Activated CD4-positive, alpha-beta T cell treated with anti-CD3 and anti-CD28 coated beads for 36 hours (primary cell): ENCODE data around the gene BACE1-AS. TPM values are rescaled to one million over a fixed set of nuclear protein-coding genes. Genes with fewer than 3 reads are reported as not detected.

Experiments
- ATAC-seq: fragments of 200-7000 bp; cut with Tn5 transposase; one replicate; pipeline ENCODE4 v1.10.0; 2021; ENCODE audit warnings: mild to moderate bottlenecking, moderate library complexity
- CTCF ChIA-PET: fragments of 350-600 bp; sonication (Branson Sonifier 250); formaldehyde crosslinking; loops from one replicate; lab custom pipeline; 2021; ENCODE audit warnings: antibody characterized with exemption; lab: Charles Lee
- POLR2A ChIA-PET: fragments of 350-600 bp; sonication (Branson Sonifier 250); formaldehyde crosslinking; loops from one replicate; lab custom pipeline; 2021; ENCODE audit warnings: antibody characterized with exemption, inconsistent platforms; lab: Charles Lee
- DNase-seq: peaks from one replicate; pipeline ENCODE4 v3.0.0-alpha.2; 2020
- H3K27ac Mint-ChIP-seq: one replicate; pipeline ENCODE4 v1.8.0; 2021; ENCODE audit warnings: mixed read lengths
- H3K27me3 Mint-ChIP-seq: one replicate; pipeline ENCODE4 v1.8.0; 2021; ENCODE audit warnings: mixed read lengths
- H3K36me3 Mint-ChIP-seq: one replicate; pipeline ENCODE4 v1.8.0; 2021; ENCODE audit warnings: low read depth, mixed read lengths
- H3K4me1 Mint-ChIP-seq: one replicate; pipeline ENCODE4 v1.8.0; 2021; ENCODE audit warnings: mixed read lengths
- H3K4me3 Mint-ChIP-seq: one replicate; pipeline ENCODE4 v1.8.0; 2021; ENCODE audit warnings: mild to moderate bottlenecking, moderate library complexity, mixed read lengths
- H3K9me3 Mint-ChIP-seq: one replicate; pipeline ENCODE4 v1.8.0; 2021; ENCODE audit warnings: low read depth, mixed read lengths
- intact Hi-C, 2 experiments: fragments of 100-400 bp; cut with DNase I in 1 of 2; cut with micrococcal nuclease in 1 of 2; formaldehyde crosslinking; loops; one replicate each; pipeline versions ENCODE4 v1.14.2 to v1.15.1; 2022 to 2024; cut with DNase I, micrococcal nuclease
- total RNA-seq, 2 experiments: library from RNA; stranded (reverse); gene quantifications; one replicate each; pipeline ENCODE4 v1.2.3, GENCODE V29; 2021

Gene BACE1-AS
- total RNA-seq, 2 experiments from 2014 or later, result 3.1 to 4.9 TPM

- Mint-ChIP-seq H3K27me3 (no peaks in the 10 kb centered on the region), H3K27ac (no peak overlapping the region), H3K4me1 (peaks cover under 1% of the 10 kb centered on the region), H3K9me3 (no peaks in the 10 kb centered on the region), H3K36me3 (no peaks in the 10 kb centered on the region), H3K4me3 (no peak overlapping the region)
- no peak for DNase-seq
- ATAC-seq, result no peak
- ChIA-PET POLR2A (interaction anchor here (0.5 kb wide), 1 partner anchor 1983 kb away, joined by 3 read pairs; no protein-coding TSS in a partner anchor), CTCF (interaction anchor here (1.2 kb wide), 1 partner anchor 8 kb away, joined by 4 read pairs; no protein-coding TSS in a partner anchor)
- intact Hi-C loops, result no loop called here
These were observed 4.4 kb downstream of the BACE1-AS start for GRCh38 chr11:117295438-117296137.

- no peak overlapping the region for H3K4me3 Mint-ChIP-seq
- intact Hi-C loops, result no loop called here
- H3K9me3 Mint-ChIP-seq, result no peaks in the 10 kb centered on the region
- ATAC-seq (no peak), DNase-seq (no peak)
- ChIA-PET POLR2A (no interaction called here), CTCF (interaction anchor here (1.2 kb wide), 1 partner anchor 9 kb away, joined by 4 read pairs; no protein-coding TSS in a partner anchor)
- H3K27ac Mint-ChIP-seq, result no peak overlapping the region
- H3K27me3 Mint-ChIP-seq, result no peaks in the 10 kb centered on the region
- H3K36me3 Mint-ChIP-seq, result no peaks in the 10 kb centered on the region
- H3K4me1 Mint-ChIP-seq, result peaks cover 4% of the 10 kb centered on the region
These were observed 5.7 kb downstream of the BACE1-AS start for GRCh38 chr11:117296881-117297280.

- H3K27me3 Mint-ChIP-seq, result no peaks in the 10 kb centered on the region
- H3K4me1 Mint-ChIP-seq, result peaks cover 4% of the 10 kb centered on the region
- ChIA-PET POLR2A (no interaction called here), CTCF (no interaction called here)
- no peaks in the 10 kb centered on the region for H3K36me3 Mint-ChIP-seq
- H3K27ac Mint-ChIP-seq, result no peak overlapping the region
- no peak overlapping the region for H3K4me3 Mint-ChIP-seq
- ATAC-seq (no peak), DNase-seq (no peak)
- intact Hi-C loops, result no loop called here
- no peaks in the 10 kb centered on the region for H3K9me3 Mint-ChIP-seq
These were observed 7.0 kb downstream of the BACE1-AS start for GRCh38 chr11:117298195-117298594.

GRCh38 chr11:117299351-117300282 lies 8.5 kb downstream of the BACE1-AS start:
- Mint-ChIP-seq H3K36me3 (no peaks in the 10 kb centered on the region), H3K27me3 (no peaks in the 10 kb centered on the region), H3K27ac (no peak overlapping the region), H3K4me3 (no peak overlapping the region), H3K9me3 (no peaks in the 10 kb centered on the region), H3K4me1 (peaks cover 4% of the 10 kb centered on the region)
- ATAC-seq (no peak), DNase-seq (no peak)
- ChIA-PET CTCF (no interaction called here), POLR2A (interaction anchor here (0.6 kb wide), 1 partner anchor 539 kb away, joined by 3 read pairs; no protein-coding TSS in a partner anchor)
- intact Hi-C loops, result no loop called here

GRCh38 chr11:117300283-117300663 lies 9.1 kb downstream of the BACE1-AS start:
- intact Hi-C loops, result no loop called here
- Mint-ChIP-seq H3K36me3 (no peaks in the 10 kb centered on the region), H3K27me3 (no peaks in the 10 kb centered on the region), H3K4me1 (peaks cover 4% of the 10 kb centered on the region), H3K9me3 (no peaks in the 10 kb centered on the region), H3K4me3 (no peak overlapping the region), H3K27ac (no peak overlapping the region)
- ATAC-seq, result no peak
- DNase-seq, result no peak
- POLR2A ChIA-PET, result interaction anchor here (0.6 kb wide), 1 partner anchor 540 kb away, joined by 3 read pairs; no protein-coding TSS in a partner anchor
- CTCF ChIA-PET, result no interaction called here

- Mint-ChIP-seq H3K4me1 (peaks cover 4% of the 10 kb centered on the region), H3K9me3 (no peaks in the 10 kb centered on the region), H3K4me3 (no peak overlapping the region), H3K36me3 (no peaks in the 10 kb centered on the region), H3K27ac (no peak overlapping the region), H3K27me3 (no peaks in the 10 kb centered on the region)
- DNase-seq (no peak), ATAC-seq (no peak)
- POLR2A ChIA-PET, result no interaction called here
- intact Hi-C loops, result no loop called here
- CTCF ChIA-PET, result no interaction called here
These were observed 9.6 kb downstream of the BACE1-AS start for GRCh38 chr11:117300773-117301172.

- POLR2A ChIA-PET, result interaction anchor here (0.5 kb wide), 1 partner anchor 49 kb away, joined by 3 read pairs; no protein-coding TSS in a partner anchor
- Mint-ChIP-seq H3K36me3 (no peaks in the 10 kb centered on the region), H3K27ac (no peak overlapping the region), H3K9me3 (no peaks in the 10 kb centered on the region), H3K4me3 (no peak overlapping the region), H3K4me1 (peaks cover 4% of the 10 kb centered on the region), H3K27me3 (no peaks in the 10 kb centered on the region)
- CTCF ChIA-PET, result interaction anchor here (0.6 to 2.3 kb wide), 4 partner anchors 13 to 547 kb away, joined by 3 to 7 read pairs (median 4); partner anchors contain the start of gene BACE1
- ATAC-seq (no peak), DNase-seq (no peak)
- intact Hi-C loops, result no loop called here
These were observed 11.1 kb downstream of the BACE1-AS start for GRCh38 chr11:117302228-117302627.

- Mint-ChIP-seq H3K4me3 (no peak overlapping the region), H3K9me3 (no peaks in the 10 kb centered on the region), H3K27me3 (no peaks in the 10 kb centered on the region), H3K4me1 (peaks cover 4% of the 10 kb centered on the region), H3K27ac (no peak overlapping the region), H3K36me3 (no peaks in the 10 kb centered on the region)
- intact Hi-C loops, result no loop called here
- DNase-seq, result no peak
- no peak for ATAC-seq
- ChIA-PET CTCF (interaction anchor here (1.3 to 2.3 kb wide), 3 partner anchors 12 to 62 kb away, joined by 3 to 7 read pairs (median 4); partner anchors contain the start of gene BACE1), POLR2A (no interaction called here)
These were observed 12.0 kb downstream of the BACE1-AS start for GRCh38 chr11:117303101-117303500.

- Mint-ChIP-seq H3K36me3 (no peaks in the 10 kb centered on the region), H3K9me3 (no peaks in the 10 kb centered on the region), H3K27me3 (no peaks in the 10 kb centered on the region), H3K27ac (no peak overlapping the region), H3K4me3 (no peak overlapping the region), H3K4me1 (peaks cover 4% of the 10 kb centered on the region)
- no peak for DNase-seq
- POLR2A ChIA-PET, result no interaction called here
- no peak for ATAC-seq
- intact Hi-C loops, result no loop called here
- CTCF ChIA-PET, result interaction anchor here (1.3 to 2.3 kb wide), 2 partner anchors 12 to 38 kb away, joined by 3 to 7 read pairs; partner anchors contain the start of gene BACE1
These were observed 12.6 kb downstream of the BACE1-AS start for GRCh38 chr11:117303646-117304315.

- Mint-ChIP-seq H3K27ac (no peak overlapping the region), H3K4me3 (no peak overlapping the region), H3K36me3 (no peaks in the 10 kb centered on the region), H3K27me3 (no peaks in the 10 kb centered on the region), H3K4me1 (peaks cover 4% of the 10 kb centered on the region), H3K9me3 (no peaks in the 10 kb centered on the region)
- POLR2A ChIA-PET, result no interaction called here
- CTCF ChIA-PET, result interaction anchor here (0.7 kb wide), 1 partner anchor 176 kb away, joined by 3 read pairs; no protein-coding TSS in a partner anchor
- no peak for DNase-seq
- intact Hi-C loops, result no loop called here
- no peak for ATAC-seq
These were observed 14.0 kb downstream of the BACE1-AS start for GRCh38 chr11:117305145-117305544.

GRCh38 chr11:117309310-117309709 lies 18.2 kb downstream of the BACE1-AS start:
- ATAC-seq (no peak), DNase-seq (no peak)
- Mint-ChIP-seq H3K4me3 (no peak overlapping the region), H3K27ac (no peak overlapping the region), H3K4me1 (no peaks in the 10 kb centered on the region), H3K9me3 (no peaks in the 10 kb centered on the region), H3K27me3 (peaks cover 4% of the 10 kb centered on the region), H3K36me3 (no peaks in the 10 kb centered on the region)
- ChIA-PET CTCF (interaction anchor here (0.7 kb wide), 1 partner anchor 71 kb away, joined by 3 read pairs; no protein-coding TSS in a partner anchor), POLR2A (interaction anchor here (0.7 kb wide), 1 partner anchor 20 kb away, joined by 3 read pairs; no protein-coding TSS in a partner anchor)
- intact Hi-C loops, result no loop called here
